GM04503 (cell line): ENCODE results near the gene C1QTNF6.

ENCODE experiments used
- DNase-seq: peaks from one replicate; pipeline ENCODE4 v3.0.0-alpha.2; 2012; ENCODE audit warnings: low read depth

C1QTNF6 gene

DNA sequence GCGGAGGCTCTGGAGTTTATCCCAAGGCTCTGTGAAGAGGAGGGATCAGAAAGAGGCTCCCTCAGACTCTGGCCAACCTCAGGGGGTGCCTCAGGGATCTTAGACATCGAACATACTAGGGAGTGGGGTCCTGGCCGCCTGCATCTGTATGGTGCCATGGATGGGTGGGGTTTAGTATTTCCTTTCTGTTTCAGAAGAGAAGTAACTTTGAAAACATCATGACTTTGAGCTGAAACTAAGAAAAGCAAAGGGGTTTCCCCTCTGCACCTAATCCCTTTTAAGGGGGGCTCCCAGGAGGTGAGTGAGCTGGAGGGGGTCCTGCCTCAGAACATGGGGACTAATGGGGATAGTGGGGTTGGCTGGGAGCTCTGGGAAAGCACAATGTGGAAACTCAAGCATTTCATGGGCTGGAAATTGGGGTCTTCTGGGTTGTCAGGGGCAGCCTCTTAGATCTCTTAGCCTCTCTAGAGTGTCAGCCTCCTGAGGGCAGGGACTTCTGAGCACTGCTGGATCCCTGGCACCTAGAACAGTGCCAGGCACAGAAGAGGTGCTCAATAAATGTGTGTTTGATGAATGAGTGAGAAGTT, 36.0 kb upstream of the C1QTNF6 start:
- DNase-seq: no peak

GRCh38 chr22:37222440-37222971, 34.5 kb upstream of the C1QTNF6 start:
- no peak for DNase-seq

DNA sequence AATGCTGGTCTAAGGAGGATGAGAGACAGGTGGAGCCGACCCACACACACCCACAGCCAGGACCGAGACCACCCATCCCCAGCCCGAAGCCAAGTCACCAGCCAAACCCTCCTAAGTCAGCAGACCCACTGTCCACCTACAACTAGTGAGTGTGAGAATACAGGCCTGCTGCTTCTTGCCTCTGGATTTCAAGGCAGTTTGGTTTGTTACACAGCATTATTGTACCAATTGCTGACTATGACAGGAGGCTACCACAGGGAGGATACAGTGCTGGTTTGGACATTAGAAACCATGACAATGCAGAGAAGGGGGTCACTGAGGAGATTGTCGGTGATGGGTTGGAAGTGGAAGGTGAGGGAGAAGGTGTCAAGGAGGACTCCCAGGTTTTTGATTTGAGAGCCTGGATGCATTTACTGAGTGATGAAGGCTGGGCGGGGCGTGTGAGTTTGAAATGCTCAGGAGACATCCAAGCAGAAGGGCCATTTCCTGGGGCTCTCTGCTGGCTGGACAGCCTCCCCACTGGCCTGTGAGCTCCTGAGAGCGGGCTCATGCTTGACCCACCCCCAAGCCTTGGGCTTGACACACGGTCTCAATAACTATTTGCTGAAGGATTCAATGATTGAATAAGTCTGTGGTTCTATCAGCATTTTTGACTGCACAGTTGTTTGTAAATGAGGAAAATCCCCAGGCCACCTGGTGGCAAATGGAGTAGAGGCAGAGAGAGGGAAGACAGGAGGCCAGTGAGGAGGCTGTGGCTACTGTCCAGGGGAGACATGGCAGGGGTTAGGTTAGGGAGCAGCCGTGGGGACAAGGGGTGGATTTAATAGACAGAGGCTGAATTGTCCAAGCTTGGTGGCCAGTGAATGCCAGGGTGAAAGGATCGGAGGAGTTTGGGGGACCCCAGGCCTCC, 33.6 kb upstream of the C1QTNF6 start:
- no peak for DNase-seq

- DNase-seq: no peak
Observed at GRCh38 chr22:37220543-37220981, 32.5 kb upstream of the C1QTNF6 start.

- no peak for DNase-seq
Observed at GRCh38 chr22:37219533-37219932, 31.5 kb upstream of the C1QTNF6 start.

DNA sequence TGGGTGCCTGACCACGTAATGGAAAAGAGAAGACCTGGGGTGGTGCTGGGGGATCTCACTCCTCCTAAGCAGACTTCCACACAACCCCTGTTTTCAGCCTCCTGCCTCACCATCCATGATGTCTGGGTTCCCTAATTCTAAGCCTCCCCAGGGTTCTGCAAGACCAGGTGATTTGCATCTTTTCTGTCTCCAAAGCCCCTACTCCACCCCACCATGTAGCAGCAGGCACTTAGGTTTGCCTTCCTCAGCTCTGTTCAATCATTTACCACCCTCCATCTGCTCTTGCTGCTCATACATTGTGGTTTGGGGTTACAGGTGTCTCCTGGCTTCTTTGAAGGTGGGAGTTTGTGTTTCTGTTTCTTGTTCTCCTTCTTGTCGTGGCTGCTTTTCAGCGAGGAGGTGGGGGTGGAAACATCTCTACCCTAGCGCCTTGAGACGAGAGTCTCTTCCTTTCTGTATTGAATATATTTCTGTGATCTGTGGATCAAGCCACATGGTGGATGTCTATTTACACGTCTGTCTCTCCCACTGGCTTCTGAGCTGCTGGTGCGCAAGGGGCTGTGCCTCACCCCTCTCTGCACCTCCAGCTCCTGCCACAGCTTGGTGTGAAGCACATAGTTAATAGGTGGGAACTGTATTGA, 30.8 kb upstream of the C1QTNF6 start:
- no peak for DNase-seq

GRCh38 chr22:37218399-37218770, 30.3 kb upstream of the C1QTNF6 start:
- DNase-seq: no peak

DNA sequence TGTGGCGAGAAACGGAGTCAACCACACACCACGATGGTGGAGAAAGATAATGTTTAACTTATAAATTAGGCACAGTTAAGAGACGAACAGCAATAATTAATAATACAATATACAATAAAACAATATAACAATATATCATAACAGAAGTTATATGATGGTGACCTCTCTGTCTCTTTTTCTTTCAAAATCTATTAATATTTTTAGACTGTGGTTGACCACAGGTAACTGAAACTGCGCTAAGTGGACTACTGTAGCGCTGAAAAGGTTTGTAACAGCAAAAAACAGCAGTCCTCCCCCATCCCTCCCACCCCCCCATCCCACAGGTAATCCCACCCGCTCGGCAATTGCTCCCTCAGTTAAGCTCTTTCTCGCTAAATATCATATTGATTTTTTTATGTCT, 27.8 kb upstream of the C1QTNF6 start:
- no peak for DNase-seq

DNA sequence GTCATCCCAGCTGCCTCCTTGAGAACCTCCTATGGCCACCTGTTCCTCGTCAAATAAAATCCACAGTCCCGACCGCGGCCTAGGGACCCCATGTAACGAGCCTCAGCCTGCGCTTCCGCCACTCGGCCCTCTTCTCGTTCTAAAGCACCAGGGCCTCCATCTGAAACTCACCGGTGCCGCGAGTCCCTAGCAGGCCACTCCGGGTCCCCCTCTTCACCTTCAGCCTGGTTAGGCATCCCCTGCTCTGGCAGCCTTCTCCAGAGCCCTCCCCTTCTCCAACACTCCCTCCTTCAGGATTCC, 26.6 kb upstream of the C1QTNF6 start:
- DNase-seq: no peak

- DNase-seq: no peak
Observed at GRCh38 chr22:37213941-37214730, 26.1 kb upstream of the C1QTNF6 start.

DNA sequence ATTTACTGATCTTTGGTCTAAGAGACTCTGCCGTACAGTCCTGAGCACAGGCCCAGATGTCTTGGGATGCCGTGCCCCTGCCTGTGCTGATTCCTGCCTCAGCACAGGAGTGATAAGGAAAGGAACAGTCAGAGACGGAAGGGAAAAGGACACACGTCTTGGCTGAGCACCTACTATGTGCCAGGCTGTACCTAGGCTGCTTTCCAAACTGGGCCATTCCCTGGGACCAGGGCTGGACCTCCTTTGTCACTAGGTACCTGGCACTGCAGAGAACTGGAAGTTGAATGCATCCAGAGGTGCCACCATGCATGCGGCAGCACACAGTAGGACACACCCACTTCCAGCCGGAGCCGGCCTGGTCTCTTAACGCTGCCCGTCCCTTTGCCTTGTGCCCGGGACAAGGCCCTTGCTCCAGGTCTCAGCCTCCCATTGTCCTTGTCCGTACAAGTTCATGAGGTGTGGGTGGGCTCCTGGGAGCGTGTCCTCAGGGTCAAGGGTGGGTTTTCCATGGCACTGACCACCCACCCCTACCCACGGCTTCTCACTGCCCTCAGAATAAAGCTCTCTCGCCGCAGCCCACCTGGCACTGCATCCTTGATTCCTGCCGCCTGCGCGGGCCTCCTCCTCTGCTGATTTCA, 25.3 kb upstream of the C1QTNF6 start:
- DNase-seq: no peak

DNA sequence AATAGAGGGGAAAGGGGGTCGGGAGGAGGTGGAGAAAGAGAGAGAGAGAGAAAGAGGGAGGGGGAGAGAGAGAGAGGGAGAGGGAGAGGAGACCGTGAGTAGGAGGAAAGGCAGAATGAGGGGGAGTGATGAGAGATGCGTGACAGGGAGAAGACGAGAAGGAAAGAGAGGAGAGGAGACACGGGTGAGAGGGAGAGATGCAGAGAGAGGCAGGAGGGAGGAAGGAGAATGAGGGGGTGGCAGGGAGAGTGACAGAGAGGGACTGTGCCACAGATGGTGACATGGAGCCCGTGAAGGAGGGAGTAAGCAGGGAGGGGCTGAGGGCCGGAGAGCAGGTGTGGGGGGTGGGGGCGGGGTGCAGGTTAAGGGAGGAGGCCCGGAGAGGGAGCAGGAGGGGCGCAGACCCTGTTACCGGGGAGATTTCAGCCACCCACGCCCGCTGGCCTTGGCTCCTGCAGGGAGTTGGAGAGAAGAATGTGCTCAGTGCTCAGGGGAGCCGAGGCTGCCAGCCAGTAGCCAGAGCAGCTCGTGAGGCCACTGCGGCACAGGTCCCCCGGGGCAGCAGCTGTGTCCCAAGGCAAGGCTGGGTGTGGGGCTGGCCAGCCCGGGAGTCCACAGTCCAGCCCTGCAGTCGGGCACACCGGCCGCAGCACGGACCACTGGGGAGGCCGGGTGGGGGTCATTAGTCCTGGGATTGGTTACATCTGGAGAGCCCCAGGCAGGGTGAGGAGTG, 24.3 kb upstream of the C1QTNF6 start, which contains the start of gene SSTR3:
SSTR3 (minus strand) TSS at position 304 of the 733 bp plus-strand sequence. CDS start 4,674 bp downstream, outside the sequence.
- no peak for DNase-seq

DNA sequence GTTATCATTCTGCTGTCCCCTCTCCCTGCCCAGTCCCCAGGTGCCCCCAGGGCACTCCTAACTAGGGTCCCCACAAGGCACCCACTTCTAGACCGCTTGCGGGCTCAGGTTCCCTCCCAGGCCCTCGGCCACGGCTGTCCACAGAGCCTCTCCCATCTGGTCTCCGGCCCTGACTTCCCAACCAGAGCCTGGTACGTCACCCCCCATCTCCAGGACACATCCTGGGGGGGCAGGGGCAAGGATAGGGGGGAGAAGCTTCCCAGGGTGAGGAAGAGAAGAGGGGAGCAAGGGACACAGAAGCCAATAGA, 23.8 kb upstream of the C1QTNF6 start:
- no peak for DNase-seq

GRCh38 chr22:37211075-37211865, 23.2 kb upstream of the C1QTNF6 start:
- no peak for DNase-seq

GRCh38 chr22:37210041-37210803, 22.2 kb upstream of the C1QTNF6 start:
- DNase-seq: no peak

DNA sequence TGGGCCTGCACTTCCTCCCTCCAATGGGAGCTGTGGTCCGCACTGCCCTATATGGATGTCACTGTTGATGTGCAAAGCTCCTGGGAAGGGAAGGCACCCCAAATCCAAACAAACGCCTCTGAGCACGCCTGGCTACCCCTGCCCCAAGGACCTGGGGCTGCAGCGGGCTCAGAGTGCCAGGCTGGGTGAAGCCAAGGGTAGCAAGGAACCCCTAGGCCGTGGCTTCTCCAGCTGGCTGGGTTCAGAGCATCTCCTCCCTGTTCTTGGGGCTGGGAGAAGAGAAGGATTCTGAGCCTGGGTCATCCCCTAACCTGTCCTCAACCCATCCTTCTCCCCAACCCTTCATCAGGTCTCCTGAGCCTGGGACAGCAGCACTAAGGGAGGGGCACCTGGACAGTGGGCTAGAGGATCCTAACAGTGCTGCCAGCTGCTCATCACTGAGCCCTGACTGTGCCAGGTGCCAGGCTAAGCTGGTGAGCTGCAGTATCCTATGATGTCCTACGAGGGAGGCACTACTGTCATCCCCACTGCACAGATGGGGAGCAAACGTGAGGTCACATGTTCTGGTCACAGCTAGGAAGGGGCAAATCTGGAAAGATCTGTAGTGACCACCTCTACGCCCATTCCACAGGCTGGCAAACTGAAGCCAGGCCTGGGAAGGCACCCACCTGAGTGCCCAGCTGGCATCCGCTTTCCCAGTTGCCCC, 21.2 kb upstream of the C1QTNF6 start:
- DNase-seq: no peak

GRCh38 chr22:37208401-37209139, 20.5 kb upstream of the C1QTNF6 start:
- no peak for DNase-seq

- DNase-seq: no peak
Observed at GRCh38 chr22:37207981-37208380, 19.9 kb upstream of the C1QTNF6 start.
